Frontal cortex (tissue), 4 donors: Measurements from ENCODE around the gene SNX15. TPM values are rescaled to one million over a fixed set of nuclear protein-coding genes. Genes with fewer than 3 reads are reported as not detected.
"Not testable (repeated sequence)": the region's sequence is repeated elsewhere in the genome, so short reads cannot be mapped to it uniquely, and the experiment has no call there.

ENCODE experiments used
- DNase-seq, 2 donors: peaks; one replicate each; pipeline ENCODE4 v3.0.0; 2012; ENCODE audit warnings: low spot score in 2 of 2
- FAIRE-seq: peaks from 2 replicates; lab custom pipeline; 2012; peaks lifted over from hg19 to GRCh38; lab: Jason Lieb, UNC
- total RNA-seq: library from RNA; depleted of rRNA; stranded (reverse); fragments of >200 nt; gene quantifications from one replicate; pipeline ENCODE4 v1.2.3, GENCODE V29; 2014
- donor health status: control.
- donor health status: control.
- donor health status: control.

SNX15 gene
- total RNA-seq, 1 donor from 2014 or later = 17.9 TPM

DNA sequence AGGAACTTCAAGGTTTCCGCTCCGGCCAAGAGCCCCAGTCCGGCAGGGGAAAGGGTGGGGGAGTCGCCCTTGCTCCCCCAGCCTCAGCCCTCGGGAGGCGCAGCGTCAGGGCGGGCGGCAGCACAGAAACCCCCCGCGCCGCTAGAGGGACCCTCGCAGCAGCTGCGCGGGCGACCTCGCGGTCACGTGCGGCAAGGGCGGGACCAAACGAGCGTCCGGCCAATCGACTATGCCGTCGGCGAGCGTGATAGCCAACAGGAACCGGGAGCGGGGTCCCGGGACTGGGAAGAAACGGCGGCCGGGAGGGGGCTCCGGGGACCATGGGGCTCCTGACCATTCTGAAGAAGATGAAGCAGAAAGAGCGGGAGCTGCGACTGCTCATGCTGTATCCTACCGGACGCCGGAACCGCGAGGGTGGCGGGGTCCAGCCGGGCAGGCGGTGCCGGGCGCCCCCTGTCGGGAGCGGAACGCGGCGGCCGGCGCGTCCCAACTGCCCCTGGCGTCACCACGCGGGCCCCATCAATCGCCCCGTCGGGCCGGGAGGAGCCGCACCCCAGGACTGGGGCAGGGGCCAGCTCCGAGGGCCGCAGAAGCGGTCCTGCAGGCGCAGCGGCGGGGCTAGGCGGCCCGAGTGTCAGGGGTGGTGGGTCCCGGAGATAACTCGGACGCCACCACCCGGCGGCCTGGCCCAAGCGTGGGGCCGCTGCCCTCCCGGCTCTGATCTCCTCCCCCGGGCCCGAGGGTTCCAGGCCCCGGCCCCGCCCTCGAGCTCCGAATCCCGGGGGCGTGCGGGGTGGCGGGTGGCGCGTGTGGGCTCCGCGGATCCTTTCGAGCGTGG lies 13.1 kb upstream of the SNX15 start, which contains the start of gene ARL2:
TSS of gene ARL2 (plus strand) at position 273 of the 838 bp plus-strand sequence. CDS start at position 321, 48 bp downstream.
- FAIRE-seq (no peak), DNase-seq (peak; percentile 96 to 98)

DNA sequence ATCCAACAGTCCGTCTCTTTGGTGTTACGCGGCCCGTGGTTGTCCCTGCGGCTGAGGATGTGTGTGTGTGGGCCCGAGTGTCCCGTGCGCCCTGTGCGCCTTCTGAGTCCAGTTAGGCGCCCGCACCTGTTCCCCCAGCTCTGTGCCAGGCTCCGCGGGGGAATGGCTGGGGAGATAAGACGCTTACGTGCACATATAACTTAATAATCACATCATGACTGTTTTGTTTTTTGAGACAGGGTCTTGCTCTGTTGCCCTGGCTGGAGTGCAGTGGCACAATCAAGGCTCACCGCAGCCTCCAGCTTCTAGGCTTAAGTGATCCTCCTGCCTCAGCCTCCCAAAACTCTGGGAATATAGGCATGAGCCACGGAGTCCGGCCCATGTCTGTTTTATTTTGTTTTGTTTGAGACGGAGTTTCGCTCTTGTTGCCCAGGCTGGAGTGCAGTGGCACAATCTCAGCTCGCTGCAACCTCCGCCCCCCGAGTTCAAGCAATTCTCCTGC lies 12.5 kb upstream of the SNX15 start:
- FAIRE-seq (no peak), DNase-seq (no peak)

DNA sequence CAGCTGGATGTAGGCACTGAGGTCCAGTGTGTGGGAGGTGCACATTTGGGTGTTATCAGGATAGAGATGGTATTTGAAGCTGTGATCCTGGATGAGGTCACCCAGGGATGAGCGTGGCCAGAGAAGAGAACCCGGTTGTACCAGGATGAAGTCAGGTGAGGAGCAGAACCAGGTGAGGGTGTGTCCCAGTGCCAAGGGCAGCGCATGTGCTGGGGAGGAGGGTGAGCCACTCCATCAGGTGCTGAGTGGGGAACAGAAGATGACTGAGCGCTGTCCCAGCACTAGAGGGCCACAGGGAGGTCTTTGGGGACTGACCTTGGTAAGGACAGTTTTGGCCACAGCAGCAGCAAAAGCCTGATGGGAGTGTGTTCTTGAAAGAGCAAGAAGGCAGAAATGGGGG lies 10.5 kb upstream of the SNX15 start:
- FAIRE-seq (no peak), DNase-seq (no peak)

DNA sequence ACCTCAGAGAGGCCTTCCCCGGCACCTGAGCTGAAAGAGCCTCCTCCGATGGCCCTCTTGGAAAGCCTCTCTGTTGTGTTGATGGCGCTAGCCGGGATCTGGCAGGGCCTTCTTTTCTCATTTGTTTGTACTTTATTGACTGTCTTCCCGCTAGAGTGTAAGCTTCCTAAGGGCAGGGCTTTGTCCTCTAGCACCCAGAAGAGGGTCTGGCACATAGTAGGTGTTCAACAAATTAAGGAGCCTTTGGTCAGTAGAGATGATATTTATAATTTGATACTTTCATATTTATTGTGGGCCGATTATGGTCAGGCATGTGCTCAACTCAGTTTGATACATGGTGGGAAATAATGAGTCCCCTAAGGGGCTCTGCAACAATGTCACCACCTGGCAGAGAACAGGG lies 9.3 kb upstream of the SNX15 start:
- no peak for FAIRE-seq
- no peak for DNase-seq

GRCh38 chr11:65019824-65020223 lies 7.4 kb upstream of the SNX15 start:
- FAIRE-seq (no peak), DNase-seq (no peak)

GRCh38 chr11:65021003-65021402 lies 6.2 kb upstream of the SNX15 start:
- FAIRE-seq (no peak), DNase-seq (no peak)

GRCh38 chr11:65021509-65021908 lies 5.7 kb upstream of the SNX15 start:
- DNase-seq (no peak), FAIRE-seq (no peak)

DNA sequence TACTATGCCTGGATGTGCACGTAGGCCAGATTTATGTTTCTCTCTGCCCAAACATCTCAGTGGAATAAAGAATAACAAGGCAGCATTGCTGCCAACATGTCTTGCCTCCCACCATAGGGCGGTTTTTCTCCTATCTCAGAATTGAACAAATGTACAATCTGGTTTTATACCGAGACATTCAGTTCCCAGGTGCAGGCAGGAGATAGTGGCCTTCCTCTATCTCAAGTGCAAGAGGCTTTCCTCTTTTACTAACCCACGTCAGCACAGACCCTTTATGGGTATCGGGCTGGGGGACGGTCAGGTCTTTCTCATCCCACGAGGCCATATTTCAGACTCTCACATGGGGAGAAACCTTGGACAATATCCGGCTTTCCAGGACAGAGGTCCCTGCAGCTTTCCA lies 3.7 kb upstream of the SNX15 start:
- not testable (repeated sequence) for DNase-seq, FAIRE-seq

- no peak for FAIRE-seq
- DNase-seq = no peak
Observed at GRCh38 chr11:65026810-65027209, 429 bp upstream of the SNX15 start.

DNA sequence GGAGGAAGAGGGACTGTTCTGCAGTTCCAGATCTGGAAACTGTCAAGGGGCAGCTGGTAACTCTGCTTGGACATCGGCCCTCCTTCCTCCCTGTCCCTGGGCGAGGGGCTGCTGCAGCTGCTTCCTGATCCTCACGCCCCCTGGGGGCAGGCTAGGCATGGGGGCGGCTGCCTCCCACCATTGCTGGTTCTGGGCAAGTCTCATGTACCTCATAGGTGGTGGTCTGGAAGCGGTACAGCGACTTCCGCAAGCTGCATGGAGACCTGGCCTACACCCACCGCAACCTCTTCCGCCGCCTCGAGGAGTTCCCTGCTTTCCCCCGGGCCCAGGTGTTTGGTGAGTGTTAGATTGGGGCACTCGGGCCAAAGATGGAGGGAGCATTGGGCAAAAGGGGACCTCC lies 5.0 kb downstream of the SNX15 start:
- no peak for DNase-seq
- no peak for FAIRE-seq

- FAIRE-seq (no peak), DNase-seq (no peak)
Observed at GRCh38 chr11:65034423-65034822, 7.2 kb downstream of the SNX15 start.

- FAIRE-seq (no peak), DNase-seq (no peak)
Observed at GRCh38 chr11:65035579-65035978, 8.3 kb downstream of the SNX15 start.

- DNase-seq (no peak), FAIRE-seq (no peak)
Observed at GRCh38 chr11:65036931-65037330, 9.7 kb downstream of the SNX15 start.

DNA sequence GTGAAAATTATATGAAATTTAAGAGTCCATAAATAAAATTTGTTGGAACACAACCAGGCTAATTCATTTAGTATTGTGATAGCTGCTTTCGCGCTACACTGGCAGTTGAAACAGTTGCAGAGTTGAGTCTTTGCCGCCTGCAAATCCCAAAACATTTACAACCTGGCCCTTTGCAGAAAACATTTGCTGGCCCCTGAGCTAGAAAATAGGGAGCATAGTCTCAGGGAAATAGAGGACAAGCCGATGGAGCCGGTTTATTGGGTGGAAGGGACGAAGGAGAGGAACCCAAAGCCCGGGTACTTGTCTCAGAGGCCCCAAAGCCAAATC lies 13.2 kb downstream of the SNX15 start:
- FAIRE-seq (no peak), DNase-seq (no peak)

DNA sequence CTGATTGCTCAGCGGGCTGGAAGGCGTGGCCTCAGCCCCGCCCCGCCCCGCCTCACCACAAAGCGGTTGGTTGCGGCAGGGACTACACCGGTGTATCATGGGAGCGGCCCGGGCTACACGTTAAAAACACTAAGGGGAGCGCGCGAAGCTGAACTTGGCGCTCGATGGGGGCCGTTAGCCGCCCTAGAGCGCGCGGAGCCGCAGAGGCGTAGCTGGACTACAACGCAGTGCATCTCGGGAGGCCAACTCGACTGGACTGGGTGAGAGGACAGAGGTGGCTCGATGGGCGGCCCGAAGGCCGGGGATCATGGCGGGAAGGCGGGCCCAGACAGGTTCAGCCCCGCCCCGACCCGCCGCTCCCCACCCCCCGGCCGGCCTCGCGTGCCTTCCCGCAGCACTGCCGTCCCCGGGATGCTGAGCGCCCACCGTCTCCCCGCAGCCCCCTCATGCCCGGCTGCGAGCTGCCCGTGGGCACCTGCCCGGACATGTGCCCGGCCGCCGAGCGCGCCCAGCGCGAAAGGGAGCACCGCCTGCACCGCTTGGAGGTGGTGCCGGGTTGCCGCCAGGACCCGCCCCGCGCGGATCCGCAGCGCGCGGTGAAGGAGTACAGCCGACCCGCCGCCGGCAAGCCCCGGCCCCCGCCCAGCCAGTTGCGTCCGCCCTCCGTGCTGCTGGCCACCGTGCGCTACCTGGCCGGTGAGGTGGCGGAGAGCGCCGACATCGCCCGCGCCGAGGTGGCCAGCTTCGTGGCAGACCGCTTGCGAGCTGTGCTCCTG lies 13.8 kb downstream of the SNX15 start, which contains the start of gene SAC3D1:
TSS of gene SAC3D1 (plus strand) at position 364 of the 776 bp plus-strand sequence. CDS start at position 447, 83 bp downstream.
- DNase-seq = peak; percentile 89 to 93
- no peak for FAIRE-seq

DNA sequence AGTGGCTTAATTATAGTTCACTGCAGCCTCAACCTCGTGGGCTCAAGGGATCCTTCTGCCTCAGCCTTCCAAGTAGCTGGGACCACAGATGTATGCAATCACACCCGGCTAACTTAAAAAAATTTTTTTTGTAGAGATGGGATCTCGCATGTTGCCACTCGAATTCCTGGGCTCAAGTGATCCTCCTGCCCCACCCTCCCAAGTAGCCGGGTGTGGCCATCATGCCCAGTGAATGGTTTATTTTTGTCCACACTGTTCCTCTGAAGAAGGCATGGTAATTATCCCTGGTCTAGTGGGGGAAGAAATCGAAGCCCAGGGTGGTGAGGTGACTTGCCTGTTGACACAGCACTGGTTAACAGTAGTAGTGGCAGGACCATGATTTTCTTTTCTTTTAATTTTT lies 15.7 kb downstream of the SNX15 start:
- no peak for DNase-seq
- FAIRE-seq = no peak

DNA sequence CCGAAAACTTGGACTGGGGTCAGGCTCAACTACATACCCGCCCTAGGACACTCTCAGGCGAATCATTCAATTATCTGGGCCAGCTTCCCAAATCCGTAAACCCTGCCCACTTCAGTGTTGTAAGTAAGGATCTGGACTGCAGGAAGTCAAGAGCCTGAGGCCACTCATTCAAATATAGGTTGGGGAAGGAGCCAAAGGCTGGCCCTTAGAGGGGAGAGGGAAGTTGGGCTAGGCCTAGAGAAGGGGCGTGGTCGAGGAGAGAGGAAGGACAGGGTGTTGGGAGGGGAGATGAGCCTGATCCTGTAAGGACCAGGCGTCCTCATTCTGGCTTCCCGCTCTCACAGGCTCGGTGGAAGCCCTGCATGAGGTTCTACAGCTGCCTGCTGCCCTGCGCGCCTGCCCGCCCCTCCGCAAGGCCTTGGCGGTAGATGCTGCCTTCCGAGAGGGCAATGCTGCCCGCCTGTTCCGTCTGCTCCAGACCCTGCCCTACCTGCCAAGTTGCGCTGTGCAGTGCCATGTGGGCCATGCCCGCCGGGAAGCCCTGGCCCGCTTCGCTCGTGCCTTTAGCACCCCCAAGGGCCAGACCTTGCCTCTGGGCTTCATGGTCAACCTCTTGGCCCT lies 16.8 kb downstream of the SNX15 start:
- DNase-seq = peak in 1 of 2 donors; percentile 31

GRCh38 chr11:65045061-65045460 lies 17.8 kb downstream of the SNX15 start:
- FAIRE-seq = no peak
- DNase-seq = no peak

More for the DNA sequence above, 16.8 kb downstream of the SNX15 start:
- FAIRE-seq = no peak

DNA sequence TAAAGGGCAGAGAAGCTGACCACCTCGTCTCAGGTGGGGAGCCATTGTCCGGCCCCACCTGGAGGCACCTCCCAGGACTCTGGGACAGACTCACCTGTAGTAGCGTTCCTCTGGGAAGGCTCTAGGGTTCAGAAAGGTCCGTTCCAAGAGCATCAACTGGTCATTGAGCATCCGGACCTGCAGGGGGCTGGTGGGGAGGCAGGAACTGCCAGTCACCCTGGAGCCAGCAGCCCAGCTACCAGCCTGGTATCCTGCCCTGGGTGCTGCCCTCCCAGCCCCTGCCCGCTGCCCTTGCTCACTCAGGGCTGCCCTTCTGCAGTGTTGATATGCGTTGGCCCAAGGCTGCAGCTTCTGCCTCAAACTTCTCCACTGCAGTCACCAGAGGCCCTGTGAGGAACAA lies 18.5 kb downstream of the SNX15 start:
- FAIRE-seq = no peak

More for the DNA sequence above, 18.5 kb downstream of the SNX15 start:
- no peak for DNase-seq
